Measurements from ENCODE around the gene PLPPR5.

DNA sequence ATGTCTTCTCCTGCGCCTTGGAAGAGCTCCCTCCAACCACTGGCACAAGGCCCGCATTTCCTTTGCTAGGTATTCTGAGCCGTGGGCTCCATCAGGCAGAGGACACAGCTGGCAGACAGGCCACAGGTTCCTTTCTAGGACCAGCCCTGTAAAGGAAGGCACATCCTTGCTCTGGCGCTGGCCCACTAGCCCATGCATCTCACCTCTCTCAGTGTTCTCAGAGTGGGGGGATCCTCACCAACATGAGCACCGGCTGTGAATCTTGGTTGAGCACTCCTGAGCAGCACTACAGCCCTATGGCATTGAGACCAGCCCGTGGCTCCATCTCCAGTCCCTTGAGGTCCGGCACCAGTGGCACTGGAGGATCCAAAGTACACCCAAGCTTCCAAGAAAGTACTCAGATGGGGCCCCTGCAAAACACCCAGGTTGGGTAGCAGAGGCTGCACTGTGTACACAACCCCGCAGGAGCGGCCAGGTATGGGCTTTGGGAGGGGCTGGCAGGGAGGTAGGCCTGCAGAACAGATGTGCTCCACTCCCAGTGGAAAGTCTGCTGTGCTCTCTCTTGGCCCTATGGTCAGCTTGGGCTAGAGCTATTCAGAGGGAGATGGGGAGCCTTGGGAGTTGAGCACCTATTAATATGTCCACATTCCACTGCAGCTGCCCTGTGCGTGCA, 47.1 kb upstream of the PLPPR5 start:
- TF ChIP-seq POLR2A (IDR thresholded peaks at IDR 0.05; ENCODE audit: low read depth, low read length) = no peak
- TF ChIP-seq CEBPB (IDR thresholded peaks at IDR 0.05; ENCODE audit: low read depth, low read length) = no peak
- no peak for TF ChIP-seq MAFK (IDR thresholded peaks at IDR 0.05; ENCODE audit: low read depth, low read length)
- TF ChIP-seq RAD21 (IDR thresholded peaks at IDR 0.05; ENCODE audit: low read length) = no peak
- no peak for TF ChIP-seq BHLHE40 (IDR thresholded peaks at IDR 0.05; ENCODE audit: low read depth, low read length)
- TF ChIP-seq, protein P1, sequence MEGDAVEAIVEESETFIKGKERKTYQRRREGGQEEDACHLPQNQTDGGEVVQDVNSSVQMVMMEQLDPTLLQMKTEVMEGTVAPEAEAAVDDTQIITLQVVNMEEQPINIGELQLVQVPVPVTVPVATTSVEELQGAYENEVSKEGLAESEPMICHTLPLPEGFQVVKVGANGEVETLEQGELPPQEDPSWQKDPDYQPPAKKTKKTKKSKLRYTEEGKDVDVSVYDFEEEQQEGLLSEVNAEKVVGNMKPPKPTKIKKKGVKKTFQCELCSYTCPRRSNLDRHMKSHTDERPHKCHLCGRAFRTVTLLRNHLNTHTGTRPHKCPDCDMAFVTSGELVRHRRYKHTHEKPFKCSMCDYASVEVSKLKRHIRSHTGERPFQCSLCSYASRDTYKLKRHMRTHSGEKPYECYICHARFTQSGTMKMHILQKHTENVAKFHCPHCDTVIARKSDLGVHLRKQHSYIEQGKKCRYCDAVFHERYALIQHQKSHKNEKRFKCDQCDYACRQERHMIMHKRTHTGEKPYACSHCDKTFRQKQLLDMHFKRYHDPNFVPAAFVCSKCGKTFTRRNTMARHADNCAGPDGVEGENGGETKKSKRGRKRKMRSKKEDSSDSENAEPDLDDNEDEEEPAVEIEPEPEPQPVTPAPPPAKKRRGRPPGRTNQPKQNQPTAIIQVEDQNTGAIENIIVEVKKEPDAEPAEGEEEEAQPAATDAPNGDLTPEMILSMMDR (conservative IDR thresholded peaks at IDR 0.05; ENCODE audit: low read depth, low read length) = no peak
